Measurements from ENCODE around the gene SMG9. TPM values are rescaled to one million over a fixed set of nuclear protein-coding genes. Genes with fewer than 3 reads are reported as not detected.

SMG9 gene
- total RNA-seq (2014; rRNA removed; shearing (Covaris generic)) = 15.9 and 23.1 TPM in 2 replicates

- DNase-seq (ENCODE audit: low spot score) = peak; percentile 96
These were observed at the start of gene SMG9 for GRCh38 chr19:43754503-43755255. TSS of gene SMG9 (minus strand) at chr19:43754962. CDS start at chr19:43750741, 4,221 bp downstream.

- DNase-seq (ENCODE audit: low spot score) = no peak
These were observed 49.7 kb upstream of the SMG9 start for GRCh38 chr19:43804432-43804831.

- no peak for DNase-seq (ENCODE audit: low spot score)
These were observed 47.6 kb upstream of the SMG9 start, which contains the start of gene LYPD5 for GRCh38 chr19:43802216-43802951. TSS of gene LYPD5 (minus strand) at chr19:43802447. CDS start at chr19:43802380, 67 bp downstream.

GRCh38 chr19:43799502-43800142 is 44.9 kb upstream of the SMG9 start:
- DNase-seq (ENCODE audit: low spot score) = peak; percentile 57

GRCh38 chr19:43798546-43799409 is 44.0 kb upstream of the SMG9 start:
- no peak for DNase-seq (ENCODE audit: low spot score)

- no peak for DNase-seq (ENCODE audit: low spot score)
These were observed 43.3 kb upstream of the SMG9 start for GRCh38 chr19:43798026-43798545.

GRCh38 chr19:43797556-43797955 is 42.8 kb upstream of the SMG9 start:
- no peak for DNase-seq (ENCODE audit: low spot score)

- DNase-seq (ENCODE audit: low spot score) = no peak
These were observed 42.4 kb upstream of the SMG9 start for GRCh38 chr19:43797118-43797517.

GRCh38 chr19:43790587-43790986 is 35.8 kb upstream of the SMG9 start:
- no peak for DNase-seq (ENCODE audit: low spot score)

- no peak for DNase-seq (ENCODE audit: low spot score)
These were observed 34.3 kb upstream of the SMG9 start for GRCh38 chr19:43789029-43789428.

- no peak for DNase-seq (ENCODE audit: low spot score)
These were observed 31.9 kb upstream of the SMG9 start for GRCh38 chr19:43786665-43787064.

- DNase-seq (ENCODE audit: low spot score) = peak; percentile 89
These were observed 30.4 kb upstream of the SMG9 start for GRCh38 chr19:43784981-43785808.

- DNase-seq (ENCODE audit: low spot score) = peak; percentile 93
These were observed 29.6 kb upstream of the SMG9 start for GRCh38 chr19:43784241-43784980.

- no peak for DNase-seq (ENCODE audit: low spot score)
These were observed 28.9 kb upstream of the SMG9 start for GRCh38 chr19:43783636-43784035.

- no peak for DNase-seq (ENCODE audit: low spot score)
These were observed 28.0 kb upstream of the SMG9 start for GRCh38 chr19:43782689-43783231.

- DNase-seq (ENCODE audit: low spot score) = no peak
These were observed 27.5 kb upstream of the SMG9 start for GRCh38 chr19:43782311-43782660.

GRCh38 chr19:43781630-43782310 is 27.0 kb upstream of the SMG9 start:
- DNase-seq (ENCODE audit: low spot score) = no peak

- DNase-seq (ENCODE audit: low spot score) = peak; percentile 81
These were observed 26.2 kb upstream of the SMG9 start, which contains the start of gene KCNN4 for GRCh38 chr19:43780706-43781525. TSS of gene KCNN4 (minus strand) at chr19:43780973. CDS start at chr19:43780861, 112 bp downstream.

Data from A172 (cell line).